KMS-11 (cell line): ENCODE data around the gene ANKRD30B.
"Not testable (repeated sequence)": the region's sequence is repeated elsewhere in the genome, so short reads cannot be mapped to it uniquely, and the experiment has no call there.

ENCODE experiments used
- H2AFZ ChIP-seq: fragments of 200-600 bp; sonication (generic); 2 replicates; pipeline ENCODE4 v1.6.1; 2016; ENCODE audit warnings: antibody characterized with exemption, mixed run types, low read depth
- H3K27ac ChIP-seq: fragments of 200-600 bp; sonication (generic); 2 replicates; pipeline ENCODE4 v1.6.1; 2016; ENCODE audit warnings: mild to moderate bottlenecking, mixed run types
- H3K27me3 ChIP-seq: fragments of 200-600 bp; sonication (generic); 2 replicates; pipeline ENCODE4 v1.6.1; 2017; ENCODE audit warnings: mild to moderate bottlenecking, low read depth, mixed run types, moderate library complexity; ENCODE audit not compliant: insufficient read depth
- H3K36me3 ChIP-seq: fragments of 200-600 bp; sonication (generic); 2 replicates; pipeline ENCODE4 v1.6.1; 2017; ENCODE audit warnings: mild to moderate bottlenecking, mixed run types; ENCODE audit not compliant: insufficient read depth
- H3K4me1 ChIP-seq: fragments of 200-600 bp; sonication (generic); 2 replicates; pipeline ENCODE4 v1.6.1; 2016; ENCODE audit warnings: mild to moderate bottlenecking, low read depth, mixed run types; ENCODE audit not compliant: poor library complexity, severe bottlenecking
- H3K4me2 ChIP-seq: fragments of 200-600 bp; sonication (generic); 2 replicates; pipeline ENCODE4 v1.7.0; 2016; ENCODE audit warnings: mild to moderate bottlenecking, mixed run types
- H3K4me3 ChIP-seq: fragments of 200-600 bp; sonication (generic); IDR thresholded peaks from 2 replicates; pipeline ENCODE4 v1.6.1; 2017; ENCODE audit warnings: low read depth, low read length, mixed read lengths; ENCODE audit not compliant: insufficient read depth
- H3K79me2 ChIP-seq: fragments of 200-600 bp; sonication (generic); 2 replicates; pipeline ENCODE4 v1.6.1; 2016; ENCODE audit warnings: low read depth, mixed run types; ENCODE audit not compliant: insufficient read depth
- H3K9ac ChIP-seq: fragments of 200-600 bp; sonication (generic); 2 replicates; pipeline ENCODE4 v1.6.1; 2016; ENCODE audit warnings: mild to moderate bottlenecking, mixed run types
- H4K20me1 ChIP-seq: fragments of 200-600 bp; sonication (generic); 2 replicates; pipeline ENCODE4 v1.6.1; 2016; ENCODE audit warnings: mild to moderate bottlenecking, mixed run types; ENCODE audit not compliant: insufficient read depth
- CTCF ChIP-seq: fragments of 200-600 bp; sonication (generic); conservative IDR thresholded peaks from 2 replicates; pipeline ENCODE4 v1.6.1; 2017; ENCODE audit warnings: low read depth, mild to moderate bottlenecking, antibody characterized with exemption, low read length, moderate library complexity, mixed read lengths

ANKRD30B gene

GRCh38 chr18:14776801-14777200 lies 28.8 kb downstream of the ANKRD30B start:
- H3K4me3 ChIP-seq, result no peak overlapping the region
- H3K36me3 ChIP-seq, result no peaks in the 10 kb centered on the region
- H3K79me2 ChIP-seq, result no peaks in the 10 kb centered on the region
- H3K4me2 ChIP-seq, result no peak overlapping the region
- H3K27ac ChIP-seq, result no peak overlapping the region
- no peak for TF ChIP-seq CTCF
- no peaks in the 10 kb centered on the region for H3K4me1 ChIP-seq
- no peaks in the 10 kb centered on the region for H4K20me1 ChIP-seq
- no peak overlapping the region for H3K9ac ChIP-seq
- no peak overlapping the region for H2AFZ ChIP-seq
- H3K27me3 ChIP-seq, result no peaks in the 10 kb centered on the region

GRCh38 chr18:14781671-14782070 lies 33.7 kb downstream of the ANKRD30B start:
- H3K36me3 ChIP-seq, result no peaks in the 10 kb centered on the region
- H3K4me3 ChIP-seq, result no peak overlapping the region
- H3K79me2 ChIP-seq, result no peaks in the 10 kb centered on the region
- no peak for TF ChIP-seq CTCF
- H3K4me2 ChIP-seq, result no peak overlapping the region
- H2AFZ ChIP-seq, result no peak overlapping the region
- no peaks in the 10 kb centered on the region for H3K27me3 ChIP-seq
- H4K20me1 ChIP-seq, result no peaks in the 10 kb centered on the region
- no peaks in the 10 kb centered on the region for H3K4me1 ChIP-seq
- H3K27ac ChIP-seq, result no peak overlapping the region
- no peak overlapping the region for H3K9ac ChIP-seq

- no peak overlapping the region for H3K4me3 ChIP-seq
- H3K27me3 ChIP-seq, result no peaks in the 10 kb centered on the region
- no peak overlapping the region for H3K9ac ChIP-seq
- no peak overlapping the region for H3K27ac ChIP-seq
- no peaks in the 10 kb centered on the region for H4K20me1 ChIP-seq
- H3K4me2 ChIP-seq, result no peak overlapping the region
- no peaks in the 10 kb centered on the region for H3K4me1 ChIP-seq
- no peaks in the 10 kb centered on the region for H3K79me2 ChIP-seq
- no peaks in the 10 kb centered on the region for H3K36me3 ChIP-seq
- TF ChIP-seq CTCF, result no peak
- H2AFZ ChIP-seq, result no peak overlapping the region
Measured at GRCh38 chr18:14784133-14784532, 36.2 kb downstream of the ANKRD30B start.

- H3K4me2 ChIP-seq, H3K9ac ChIP-seq, H2AFZ ChIP-seq, H3K27me3 ChIP-seq, H3K4me1 ChIP-seq, H3K4me3 ChIP-seq, H3K27ac ChIP-seq, H4K20me1 ChIP-seq, H3K79me2 ChIP-seq, H3K36me3 ChIP-seq: not testable (repeated sequence)
Measured at GRCh38 chr18:14796876-14797275, 48.9 kb downstream of the ANKRD30B start.

GRCh38 chr18:14797969-14798764 lies 50.2 kb downstream of the ANKRD30B start:
- not testable (repeated sequence) for H3K79me2 ChIP-seq, H4K20me1 ChIP-seq, H2AFZ ChIP-seq, H3K4me2 ChIP-seq, H3K4me1 ChIP-seq, H3K9ac ChIP-seq, H3K27ac ChIP-seq, H3K27me3 ChIP-seq, H3K36me3 ChIP-seq, H3K4me3 ChIP-seq

- not testable (repeated sequence) for H2AFZ ChIP-seq, H3K4me2 ChIP-seq, H3K27me3 ChIP-seq, H3K9ac ChIP-seq, H3K79me2 ChIP-seq, H3K36me3 ChIP-seq, H3K4me3 ChIP-seq, H4K20me1 ChIP-seq, H3K4me1 ChIP-seq, H3K27ac ChIP-seq
Measured at GRCh38 chr18:14811081-14811480, 63.1 kb downstream of the ANKRD30B start.

- H2AFZ ChIP-seq, H3K4me2 ChIP-seq, H3K79me2 ChIP-seq, H3K36me3 ChIP-seq, H3K27ac ChIP-seq, H3K27me3 ChIP-seq, H3K4me3 ChIP-seq, H4K20me1 ChIP-seq, H3K9ac ChIP-seq, H3K4me1 ChIP-seq: not testable (repeated sequence)
Measured at GRCh38 chr18:14826972-14827632, 79.1 kb downstream of the ANKRD30B start.

GRCh38 chr18:14841607-14842006 lies 93.6 kb downstream of the ANKRD30B start:
- not testable (repeated sequence) for H3K79me2 ChIP-seq, H4K20me1 ChIP-seq, H3K4me1 ChIP-seq, H3K27ac ChIP-seq, H3K4me3 ChIP-seq, H2AFZ ChIP-seq, H3K9ac ChIP-seq, H3K36me3 ChIP-seq, H3K27me3 ChIP-seq, H3K4me2 ChIP-seq
